GM10248 (cell line): Measurements from ENCODE around the gene GBE1.

Experiments used
- CTCF ChIA-PET: fragments of 300-600 bp; sonication (Branson Sonifier 250); formaldehyde crosslinking; extraction: SDS; loops from one replicate; lab custom pipeline; 2021; ENCODE audit warnings: antibody characterized with exemption; lab: Yijun Ruan, JAX
- POLR2A ChIA-PET: fragments of 350-650 bp; sonication (Branson Sonifier 250); formaldehyde crosslinking; extraction: SDS; loops from one replicate; lab custom pipeline; 2020; ENCODE audit warnings: antibody characterized with exemption; lab: Yijun Ruan, JAX
- DNase-seq: peaks from one replicate; pipeline ENCODE4 v3.0.0; 2012; ENCODE audit errors: extremely low spot score
- CTCF ChIP-seq: IDR thresholded peaks from 2 replicates; pipeline ENCODE4 v1.5.1; 2012; ENCODE audit warnings: mild to moderate bottlenecking, low read depth; ENCODE audit errors: extremely low read depth, missing control alignments, control extremely low read depth

Gene GBE1

DNA sequence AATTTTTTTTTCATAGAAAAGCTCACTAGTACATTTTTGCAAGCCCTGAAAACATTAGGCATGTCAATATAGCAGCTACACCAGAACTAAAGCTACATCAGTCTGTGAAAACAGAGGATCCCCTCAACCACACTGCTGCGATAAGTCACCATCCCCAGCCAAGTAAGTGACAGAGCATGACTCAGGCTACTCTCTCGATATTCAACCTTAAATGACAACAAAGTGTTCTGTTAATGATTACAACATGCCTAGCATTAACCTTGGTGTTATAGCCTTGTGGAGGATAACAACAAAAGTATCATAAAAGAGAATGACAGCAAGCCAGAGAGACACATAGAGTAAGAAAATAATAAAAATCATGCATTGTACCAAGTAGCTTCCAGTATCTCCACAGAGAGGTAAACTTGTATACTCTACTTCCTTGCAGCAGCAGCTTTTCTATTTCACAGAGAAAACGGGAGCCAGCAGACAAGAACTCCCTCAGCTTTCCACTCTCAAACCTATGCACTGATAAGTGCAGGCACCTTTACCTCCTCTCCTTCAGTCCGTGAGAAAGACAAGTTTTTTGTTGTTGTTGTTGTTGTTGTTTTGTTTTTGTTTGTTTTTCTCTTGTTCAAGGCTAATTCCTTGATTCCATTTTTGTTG, 76.6 kb downstream of the GBE1 start:
- POLR2A ChIA-PET = no interaction called here
- TF ChIP-seq CTCF = no peak
- CTCF ChIA-PET = interaction anchor here (0.9 to 1.9 kb wide), 3 partner anchors 9 to 45 kb away, joined by 3 to 12 read pairs (median 5); no protein-coding TSS in a partner anchor
- DNase-seq = no peak

- ChIA-PET POLR2A (no interaction called here), CTCF (interaction anchor here (1.0 to 1.3 kb wide), 3 partner anchors 8 to 41 kb away, joined by 3 to 5 read pairs (median 3); no protein-coding TSS in a partner anchor)
- TF ChIP-seq CTCF = no peak
- no peak for DNase-seq
These were observed 84.6 kb downstream of the GBE1 start for GRCh38 chr3:81676706-81677456.

DNA sequence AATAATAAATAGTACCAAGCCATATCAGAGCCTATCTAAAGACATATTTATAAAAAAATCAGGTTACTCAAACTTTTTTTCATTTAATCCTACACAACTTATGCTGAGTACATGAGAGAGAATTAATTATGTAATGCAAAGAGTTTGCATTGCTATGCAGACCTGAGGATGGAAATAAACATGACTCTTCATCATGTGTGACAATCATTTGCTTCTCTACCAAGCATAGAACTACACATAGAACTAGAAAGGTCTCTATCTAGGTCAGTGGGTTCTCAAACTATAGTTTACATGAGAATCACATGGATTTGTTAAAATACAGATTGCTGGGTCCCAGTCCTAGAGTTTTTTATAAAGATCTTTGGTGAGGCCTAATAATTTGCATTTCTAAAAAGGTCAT, 86.8 kb downstream of the GBE1 start:
- TF ChIP-seq CTCF = no peak
- DNase-seq = no peak
- POLR2A ChIA-PET = no interaction called here
- CTCF ChIA-PET = no interaction called here

DNA sequence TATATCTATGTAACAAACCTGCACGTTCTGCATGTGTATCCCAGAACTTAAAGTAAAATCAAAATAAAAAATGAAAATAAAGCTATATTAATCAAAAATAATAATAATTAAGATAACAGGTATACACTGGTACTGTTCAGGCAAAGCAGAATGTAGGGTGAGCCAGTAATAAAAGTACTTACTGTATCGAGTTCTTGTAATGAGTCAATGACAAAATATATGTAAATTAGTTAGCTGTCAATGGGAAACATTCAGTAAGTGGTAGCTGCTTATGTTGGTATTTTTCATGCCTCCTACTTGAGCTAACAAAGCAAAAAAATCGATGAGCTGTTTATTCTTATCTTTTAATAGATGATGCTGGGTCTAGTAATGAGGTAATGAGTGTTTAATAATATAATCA, 93.2 kb downstream of the GBE1 start:
- POLR2A ChIA-PET = no interaction called here
- TF ChIP-seq CTCF = no peak
- CTCF ChIA-PET = interaction anchor here (1.3 to 3.4 kb wide), 7 partner anchors 9 to 465 kb away, joined by 3 to 24 read pairs (median 5); no protein-coding TSS in a partner anchor
- no peak for DNase-seq

DNA sequence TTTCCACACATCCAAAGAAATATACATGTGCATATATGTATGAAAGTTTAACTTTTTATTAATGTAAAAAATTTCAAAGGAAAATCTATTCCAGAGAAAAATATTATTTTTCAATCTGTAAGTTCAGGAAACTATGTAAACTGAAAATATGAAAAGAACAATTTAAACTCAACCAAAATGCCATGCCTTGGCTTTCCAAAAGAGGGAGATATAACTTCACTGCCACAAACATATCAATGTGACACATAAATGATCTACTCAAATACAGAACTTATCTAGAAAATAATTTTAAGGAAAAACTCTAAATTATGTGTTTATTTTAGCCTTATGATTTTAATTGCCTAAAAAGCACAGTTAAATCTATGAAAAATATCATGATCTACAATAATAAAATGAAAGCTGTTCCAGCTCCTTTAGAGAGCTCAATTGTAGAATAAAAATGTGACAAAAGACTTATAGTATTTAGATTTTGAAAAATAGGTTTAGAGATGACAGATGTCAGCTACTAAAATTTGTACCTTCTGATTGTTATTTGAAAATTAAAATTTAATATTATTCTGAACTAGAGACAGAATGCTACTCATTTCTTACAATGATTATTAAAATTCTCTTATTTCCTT, 94.8 kb downstream of the GBE1 start:
- POLR2A ChIA-PET = no interaction called here
- TF ChIP-seq CTCF = peak; percentile 63
- CTCF ChIA-PET = interaction anchor here (0.9 to 3.4 kb wide), 7 partner anchors 11 to 467 kb away, joined by 3 to 24 read pairs (median 7); no protein-coding TSS in a partner anchor
- DNase-seq = peak; percentile 24

DNA sequence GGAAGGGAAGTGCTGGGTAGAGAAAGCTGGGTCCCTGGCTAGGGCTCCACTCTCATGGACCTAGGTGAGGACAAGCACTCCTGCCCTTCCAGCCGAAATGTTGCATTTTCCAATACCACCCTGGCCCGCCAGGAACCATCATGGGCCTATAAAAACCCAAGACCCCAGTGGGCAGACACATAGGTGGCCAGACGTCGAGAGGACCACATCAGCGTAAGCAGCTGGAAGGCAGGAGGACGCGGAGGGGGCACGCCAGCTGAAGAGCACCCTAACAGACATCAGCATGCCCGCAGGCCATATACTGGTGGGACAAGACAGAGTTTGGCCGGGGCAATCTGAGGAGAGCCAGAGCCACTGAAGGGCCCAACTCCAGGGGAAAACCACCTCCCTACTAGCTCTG, 98.3 kb downstream of the GBE1 start:
- POLR2A ChIA-PET = no interaction called here
- DNase-seq = no peak
- CTCF ChIA-PET = interaction anchor here (1.2 to 1.5 kb wide), 3 partner anchors 17 to 469 kb away, joined by 3 to 4 read pairs (median 3); no protein-coding TSS in a partner anchor
- no peak for TF ChIP-seq CTCF
